HG02981 (cell line): ENCODE results near the gene GP1BA.
"Not testable (repeated sequence)": the region's sequence is repeated elsewhere in the genome, so short reads cannot be mapped to it uniquely, and the experiment has no call there.

Experiments
- ATAC-seq: cut with Tn5 transposase; IDR thresholded peaks from one replicate; pipeline ENCODE4 v1.9.1; 2021; ENCODE audit warnings: mild to moderate bottlenecking, moderate library complexity; ENCODE audit not compliant: unreplicated experiment

Gene GP1BA

GRCh38 chr17:4901108-4901647 lies 30.9 kb upstream of the GP1BA start:
- ATAC-seq, result no peak

GRCh38 chr17:4901648-4902344 lies 30.3 kb upstream of the GP1BA start:
- no peak for ATAC-seq

GRCh38 chr17:4902540-4902939 lies 29.5 kb upstream of the GP1BA start:
- ATAC-seq, result no peak

GRCh38 chr17:4903051-4903818 lies 28.8 kb upstream of the GP1BA start, which contains the start of gene CHRNE:
TSS of gene CHRNE (minus strand) at chr17:4903098. CDS start at chr17:4903063, 35 bp downstream.
- no peak for ATAC-seq

- ATAC-seq, result not testable (repeated sequence)
These were observed 25.4 kb upstream of the GP1BA start for GRCh38 chr17:4906642-4907041.

- no peak for ATAC-seq
These were observed 23.8 kb upstream of the GP1BA start for GRCh38 chr17:4908301-4908700.

- ATAC-seq, result no peak
These were observed 23.2 kb upstream of the GP1BA start for GRCh38 chr17:4908711-4909496.

GRCh38 chr17:4913994-4914393 lies 18.1 kb upstream of the GP1BA start:
- ATAC-seq, result no peak

- ATAC-seq, result not testable (repeated sequence)
These were observed 17.5 kb upstream of the GP1BA start for GRCh38 chr17:4914551-4914950.

GRCh38 chr17:4919511-4920047 lies 12.5 kb upstream of the GP1BA start:
- no peak for ATAC-seq

GRCh38 chr17:4920351-4921048 lies 11.6 kb upstream of the GP1BA start:
- ATAC-seq, result no peak

GRCh38 chr17:4921320-4921719 lies 10.8 kb upstream of the GP1BA start:
- ATAC-seq, result no peak

- not testable (repeated sequence) for ATAC-seq
These were observed 5.3 kb upstream of the GP1BA start for GRCh38 chr17:4926577-4927335.

GRCh38 chr17:4928881-4929280 lies 3.2 kb upstream of the GP1BA start:
- ATAC-seq, result no peak

GRCh38 chr17:4932756-4933155 lies 679 bp downstream of the GP1BA start:
- ATAC-seq, result no peak

GRCh38 chr17:4933646-4934045 lies 1.6 kb downstream of the GP1BA start:
- no peak for ATAC-seq

GRCh38 chr17:4934173-4934979 lies 2.3 kb downstream of the GP1BA start:
- ATAC-seq, result no peak

GRCh38 chr17:4935650-4936049 lies 3.6 kb downstream of the GP1BA start:
- ATAC-seq, result no peak

GRCh38 chr17:4936436-4936835 lies 4.4 kb downstream of the GP1BA start:
- no peak for ATAC-seq
